HEK293 (cell line): ENCODE results near the gene CSF3.
A peak's percentile ranks its signal among the peaks of the same experiment; 100 is the strongest.

Experiments
- CTCF ChIA-PET: fragments of 350-600 bp; formaldehyde crosslinking; extraction: SDS; loops from one replicate; lab custom pipeline; 2021; ENCODE audit warnings: antibody characterized with exemption; lab: Yijun Ruan, JAX
- POLR2A ChIA-PET: fragments of 300-600 bp; formaldehyde crosslinking; extraction: SDS; loops from one replicate; lab custom pipeline; 2020; ENCODE audit warnings: antibody characterized with exemption, inconsistent platforms; lab: Yijun Ruan, JAX
- H3K27ac ChIP-seq: fragments of 200-500 bp; sonication (Bioruptor generic); 2 replicates; pipeline ENCODE4 v1.5.1; 2014; ENCODE audit warnings: low read depth, low read length, control low read depth, inconsistent platforms; ENCODE audit errors: extremely low read depth
- H3K36me3 ChIP-seq, 2 experiments: fragments of 200-500 bp in 1 of 2; sonication (Bioruptor generic) in 1 of 2; 1 replicate in 1 of 2; 2 replicates in 1 of 2; pipeline ENCODE4 v1.5.1; 2014 to 2017; ENCODE audit warnings: inconsistent platforms in 2 of 2, low read length in 2 of 2; ENCODE audit not compliant: control insufficient read depth in 2 of 2, insufficient read depth in 1 of 2
- H3K4me1 ChIP-seq: fragments of 200-500 bp; sonication (Bioruptor generic); 2 replicates; pipeline ENCODE4 v1.5.1; 2014; ENCODE audit warnings: mild to moderate bottlenecking, low read length, inconsistent platforms; ENCODE audit not compliant: control insufficient read depth, insufficient read depth
- H3K4me3 ChIP-seq: 2 replicates; pipeline ENCODE4 v1.5.1; 2011; ENCODE audit warnings: low read depth, mild to moderate bottlenecking, control low read depth, low read length, moderate library complexity
- H3K9me3 ChIP-seq: fragments of 200-500 bp; sonication (Bioruptor generic); 2 replicates; pipeline ENCODE4 v1.5.1; 2014; ENCODE audit warnings: low read depth, low read length, inconsistent platforms; ENCODE audit not compliant: control insufficient read depth, insufficient read depth
- EGR2 ChIP-seq: fragments of 450-650 bp; formaldehyde crosslinking; IDR thresholded peaks from 2 replicates; pipeline ENCODE4 v1.5.1; 2016; ENCODE audit warnings: low read depth, missing biosample characterization, missing genetic modification characterization
- GFI1B ChIP-seq: fragments of 450-650 bp; formaldehyde crosslinking; IDR thresholded peaks from 2 replicates; pipeline ENCODE4 v1.5.1; 2016; ENCODE audit warnings: missing biosample characterization, missing genetic modification characterization
- KLF9 ChIP-seq: fragments of 450-650 bp; formaldehyde crosslinking; IDR thresholded peaks from 2 replicates; pipeline ENCODE4 v1.5.1; 2016; ENCODE audit warnings: missing biosample characterization, missing genetic modification characterization, low read depth
- MEIS1 ChIP-seq: sonication (generic); formaldehyde crosslinking; IDR thresholded peaks from 2 replicates; pipeline ENCODE4 v1.8.1; 2022; ENCODE audit warnings: missing genetic modification reagents, mild to moderate bottlenecking, borderline replicate concordance
- PRDM4 ChIP-seq: fragments of 450-650 bp; formaldehyde crosslinking; IDR thresholded peaks from 2 replicates; pipeline ENCODE4 v1.5.1; 2017; ENCODE audit warnings: missing biosample characterization, missing genetic modification characterization
- SCRT1 ChIP-seq: fragments of 450-650 bp; formaldehyde crosslinking; IDR thresholded peaks from 2 replicates; pipeline ENCODE4 v1.5.1; 2016; ENCODE audit warnings: missing biosample characterization, missing genetic modification characterization, borderline replicate concordance
- SCRT2 ChIP-seq: fragments of 450-650 bp; formaldehyde crosslinking; IDR thresholded peaks from 2 replicates; pipeline ENCODE4 v1.5.1; 2016; ENCODE audit warnings: missing biosample characterization, missing genetic modification characterization
- SETDB1 ChIP-seq: IDR thresholded peaks from one replicate; pipeline ENCODE4 v1.6.1; 2017; ENCODE audit warnings: mild to moderate bottlenecking, low read length, moderate library complexity, mixed read lengths; ENCODE audit not compliant: insufficient read length
- ZFHX2 ChIP-seq: fragments of 450-650 bp; formaldehyde crosslinking; conservative IDR thresholded peaks from 2 replicates; pipeline ENCODE4 v1.5.1; 2016; ENCODE audit warnings: missing biosample characterization, missing genetic modification characterization
- ZNF174 ChIP-seq: fragments of 450-650 bp; formaldehyde crosslinking; IDR thresholded peaks from 2 replicates; pipeline ENCODE4 v1.5.0; 2017; ENCODE audit warnings: missing biosample characterization, mild to moderate bottlenecking, missing genetic modification characterization
- ZNF223 ChIP-seq: fragments of 450-650 bp; formaldehyde crosslinking; IDR thresholded peaks from 2 replicates; pipeline ENCODE4 v1.5.1; 2016; ENCODE audit warnings: missing biosample characterization, missing genetic modification characterization
- ZNF660 ChIP-seq: fragments of 450-650 bp; IDR thresholded peaks from 2 replicates; pipeline ENCODE4 v1.5.1; 2018; ENCODE audit warnings: missing biosample characterization, mild to moderate bottlenecking, missing genetic modification characterization
- ZNF707 ChIP-seq: fragments of 450-650 bp; formaldehyde crosslinking; IDR thresholded peaks from 2 replicates; pipeline ENCODE4 v1.5.1; 2016; ENCODE audit warnings: missing biosample characterization, missing genetic modification characterization
- ZNF776 ChIP-seq: fragments of 450-650 bp; formaldehyde crosslinking; IDR thresholded peaks from 2 replicates; pipeline ENCODE4 v1.5.0; 2017; ENCODE audit warnings: missing biosample characterization, missing genetic modification characterization, borderline replicate concordance
- ZSCAN30 ChIP-seq: fragments of 450-650 bp; IDR thresholded peaks from 2 replicates; pipeline ENCODE4 v1.5.1; 2018; ENCODE audit warnings: missing biosample characterization, mild to moderate bottlenecking, missing genetic modification characterization, moderate library complexity
- TF ChIP-seq, protein P1 (sequence below): fragments of 450-650 bp; formaldehyde crosslinking; IDR thresholded peaks from 2 replicates; pipeline ENCODE4 v1.5.1; 2016; ENCODE audit warnings: missing biosample characterization, missing genetic modification characterization
- TF ChIP-seq, protein P2 (sequence below): fragments of 450-650 bp; formaldehyde crosslinking; IDR thresholded peaks from 2 replicates; pipeline ENCODE4 v1.5.1; 2016; ENCODE audit warnings: missing biosample characterization, missing genetic modification characterization
- TF ChIP-seq, protein P3 (sequence below): fragments of 450-650 bp; IDR thresholded peaks from 2 replicates; pipeline ENCODE4 v1.5.1; 2018; ENCODE audit warnings: missing biosample characterization, mild to moderate bottlenecking, missing genetic modification characterization

CSF3 gene

GRCh38 chr17:40063187-40063771 is 48.0 kb downstream of the CSF3 start (continued):
- TF ChIP-seq, protein P1, sequence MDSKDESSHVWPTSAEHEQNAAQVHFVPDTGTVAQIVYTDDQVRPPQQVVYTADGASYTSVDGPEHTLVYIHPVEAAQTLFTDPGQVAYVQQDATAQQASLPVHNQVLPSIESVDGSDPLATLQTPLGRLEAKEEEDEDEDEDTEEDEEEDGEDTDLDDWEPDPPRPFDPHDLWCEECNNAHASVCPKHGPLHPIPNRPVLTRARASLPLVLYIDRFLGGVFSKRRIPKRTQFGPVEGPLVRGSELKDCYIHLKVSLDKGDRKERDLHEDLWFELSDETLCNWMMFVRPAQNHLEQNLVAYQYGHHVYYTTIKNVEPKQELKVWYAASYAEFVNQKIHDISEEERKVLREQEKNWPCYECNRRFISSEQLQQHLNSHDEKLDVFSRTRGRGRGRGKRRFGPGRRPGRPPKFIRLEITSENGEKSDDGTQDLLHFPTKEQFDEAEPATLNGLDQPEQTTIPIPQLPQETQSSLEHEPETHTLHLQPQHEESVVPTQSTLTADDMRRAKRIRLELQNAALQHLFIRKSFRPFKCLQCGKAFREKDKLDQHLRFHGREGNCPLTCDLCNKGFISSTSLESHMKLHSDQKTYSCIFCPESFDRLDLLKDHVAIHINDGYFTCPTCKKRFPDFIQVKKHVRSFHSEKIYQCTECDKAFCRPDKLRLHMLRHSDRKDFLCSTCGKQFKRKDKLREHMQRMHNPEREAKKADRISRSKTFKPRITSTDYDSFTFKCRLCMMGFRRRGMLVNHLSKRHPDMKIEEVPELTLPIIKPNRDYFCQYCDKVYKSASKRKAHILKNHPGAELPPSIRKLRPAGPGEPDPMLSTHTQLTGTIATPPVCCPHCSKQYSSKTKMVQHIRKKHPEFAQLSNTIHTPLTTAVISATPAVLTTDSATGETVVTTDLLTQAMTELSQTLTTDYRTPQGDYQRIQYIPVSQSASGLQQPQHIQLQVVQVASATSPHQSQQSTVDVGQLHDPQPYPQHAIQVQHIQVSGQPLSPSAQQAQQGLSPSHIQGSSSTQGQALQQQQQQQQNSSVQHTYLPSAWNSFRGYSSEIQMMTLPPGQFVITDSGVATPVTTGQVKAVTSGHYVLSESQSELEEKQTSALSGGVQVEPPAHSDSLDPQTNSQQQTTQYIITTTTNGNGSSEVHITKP (tag by site-specific recombination), result no peak
- TF ChIP-seq ZNF776 (no peak), ZNF223 (no peak), ZNF707 (tag by site-specific recombination) (no peak), ZNF660 (tag by site-specific recombination) (no peak), MEIS1 (CRISPR knock-in tag) (no peak), ZNF174 (no peak)
- TF ChIP-seq, protein P2, sequence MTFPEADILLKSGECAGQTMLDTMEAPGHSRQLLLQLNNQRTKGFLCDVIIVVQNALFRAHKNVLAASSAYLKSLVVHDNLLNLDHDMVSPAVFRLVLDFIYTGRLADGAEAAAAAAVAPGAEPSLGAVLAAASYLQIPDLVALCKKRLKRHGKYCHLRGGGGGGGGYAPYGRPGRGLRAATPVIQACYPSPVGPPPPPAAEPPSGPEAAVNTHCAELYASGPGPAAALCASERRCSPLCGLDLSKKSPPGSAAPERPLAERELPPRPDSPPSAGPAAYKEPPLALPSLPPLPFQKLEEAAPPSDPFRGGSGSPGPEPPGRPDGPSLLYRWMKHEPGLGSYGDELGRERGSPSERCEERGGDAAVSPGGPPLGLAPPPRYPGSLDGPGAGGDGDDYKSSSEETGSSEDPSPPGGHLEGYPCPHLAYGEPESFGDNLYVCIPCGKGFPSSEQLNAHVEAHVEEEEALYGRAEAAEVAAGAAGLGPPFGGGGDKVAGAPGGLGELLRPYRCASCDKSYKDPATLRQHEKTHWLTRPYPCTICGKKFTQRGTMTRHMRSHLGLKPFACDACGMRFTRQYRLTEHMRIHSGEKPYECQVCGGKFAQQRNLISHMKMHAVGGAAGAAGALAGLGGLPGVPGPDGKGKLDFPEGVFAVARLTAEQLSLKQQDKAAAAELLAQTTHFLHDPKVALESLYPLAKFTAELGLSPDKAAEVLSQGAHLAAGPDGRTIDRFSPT (tag by site-specific recombination), result no peak

GRCh38 chr17:40063901-40064531 is 48.8 kb downstream of the CSF3 start:
- TF ChIP-seq, protein P3, sequence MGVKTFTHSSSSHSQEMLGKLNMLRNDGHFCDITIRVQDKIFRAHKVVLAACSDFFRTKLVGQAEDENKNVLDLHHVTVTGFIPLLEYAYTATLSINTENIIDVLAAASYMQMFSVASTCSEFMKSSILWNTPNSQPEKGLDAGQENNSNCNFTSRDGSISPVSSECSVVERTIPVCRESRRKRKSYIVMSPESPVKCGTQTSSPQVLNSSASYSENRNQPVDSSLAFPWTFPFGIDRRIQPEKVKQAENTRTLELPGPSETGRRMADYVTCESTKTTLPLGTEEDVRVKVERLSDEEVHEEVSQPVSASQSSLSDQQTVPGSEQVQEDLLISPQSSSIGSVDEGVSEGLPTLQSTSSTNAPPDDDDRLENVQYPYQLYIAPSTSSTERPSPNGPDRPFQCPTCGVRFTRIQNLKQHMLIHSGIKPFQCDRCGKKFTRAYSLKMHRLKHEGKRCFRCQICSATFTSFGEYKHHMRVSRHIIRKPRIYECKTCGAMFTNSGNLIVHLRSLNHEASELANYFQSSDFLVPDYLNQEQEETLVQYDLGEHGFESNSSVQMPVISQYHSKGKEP (tag by site-specific recombination), result 0 out of 2 replicates have a peak, but pooled peaks have one; percentile 16
- TF ChIP-seq ZSCAN30 (no peak), SCRT1 (0 out of 2 replicates have a peak, but pooled peaks have one; percentile 16), SCRT2 (peak; percentile 87), EGR2 (tag by site-specific recombination) (peak; percentile 46; the same call in 1 of the 2 replicates), SETDB1 (no peak), ZFHX2 (tag by site-specific recombination) (peak; percentile 62), PRDM4 (tag by site-specific recombination) (no peak), KLF9 (tag by site-specific recombination) (peak; percentile 80), GFI1B (no peak)
- TF ChIP-seq, protein P1 (tag by site-specific recombination), result no peak
- ChIA-PET POLR2A (interaction anchor here (0.5 to 2.4 kb wide), 11 partner anchors 9 to 104 kb away, joined by 3 to 15 read pairs (median 4); partner anchors contain the start of gene MED24), CTCF (interaction anchor here (0.7 to 10.6 kb wide), 11 partner anchors 10 to 49 kb away, joined by 4 to 166 read pairs (median 10); partner anchors contain the start of genes MED24 and NR1D1)

More at GRCh38 chr17:40063901-40064531, 48.8 kb downstream of the CSF3 start:
- no peak overlapping the region; the same call in 1 of the 2 replicates for H3K27ac ChIP-seq
- H3K36me3 ChIP-seq, result no peaks in the 10 kb centered on the region
- H3K4me3 ChIP-seq, result peak overlapping the region; percentile 84
- no peaks in the 10 kb centered on the region for H3K9me3 ChIP-seq
- H3K4me1 ChIP-seq, result peaks cover 20% of the 10 kb centered on the region
